ENCODE results near the gene OGN.

Gene OGN

DNA sequence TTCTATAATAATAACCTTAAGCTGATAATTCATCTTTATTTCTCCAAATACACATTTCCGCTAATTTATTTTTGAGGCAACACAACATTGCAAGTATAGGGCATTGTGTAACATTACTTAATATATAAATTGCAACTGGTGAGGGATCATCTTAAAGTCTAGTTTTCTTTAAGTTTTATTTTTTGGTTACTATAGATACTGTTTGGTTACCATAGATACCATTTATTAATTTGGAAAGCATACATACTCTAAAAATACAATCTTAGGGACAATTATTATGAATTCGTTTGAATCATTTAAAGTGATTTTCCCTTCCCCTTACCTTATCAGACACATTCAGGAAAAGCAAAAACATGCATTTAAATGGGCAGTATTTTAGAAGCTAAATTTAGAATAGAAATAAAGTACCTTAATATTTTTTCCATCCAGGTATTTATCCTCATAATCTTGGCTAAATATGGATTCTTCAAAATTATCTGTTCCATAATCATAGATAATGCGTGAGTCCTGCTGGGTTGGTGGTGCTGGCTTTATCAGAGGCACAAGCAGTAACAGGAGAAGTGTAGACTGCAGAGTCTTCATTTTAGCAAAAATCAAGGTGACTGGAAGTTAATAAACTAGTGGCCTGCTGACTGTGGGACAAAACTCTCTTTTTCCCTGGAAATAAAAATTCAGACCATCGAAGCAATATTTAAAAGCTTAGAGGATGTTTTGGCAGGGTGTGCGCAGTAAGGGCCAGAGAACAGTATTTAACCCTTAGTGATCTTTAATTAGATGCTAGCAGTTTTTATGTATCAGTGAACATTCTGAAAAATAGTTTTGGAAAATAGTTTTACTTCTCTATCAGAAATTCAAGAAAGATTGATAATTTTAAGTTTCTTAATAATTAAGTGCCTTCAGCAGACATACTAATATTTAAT lies 1.3 kb downstream of the OGN start:
- no peak for DNase-seq

GRCh38 chr9:92402360-92402759 lies 2.0 kb downstream of the OGN start:
- DNase-seq = no peak

DNA sequence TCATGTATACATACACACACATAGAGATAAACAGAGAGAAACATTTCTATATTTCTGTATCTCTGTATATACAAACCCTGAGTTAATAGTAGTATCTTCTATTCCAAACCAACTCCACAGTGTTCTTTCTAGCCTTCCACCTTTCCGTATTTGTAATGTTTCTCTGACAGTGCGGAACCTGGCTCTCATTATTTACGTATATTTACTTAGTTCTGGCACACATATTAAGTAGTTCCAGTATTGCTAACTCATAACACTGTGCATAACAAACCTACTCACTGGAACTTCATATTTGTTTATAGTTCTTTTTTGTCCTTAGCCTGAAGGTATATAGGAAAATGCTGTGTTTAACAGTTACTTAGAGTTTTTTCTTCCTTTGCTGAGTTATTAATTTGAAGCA lies 6.5 kb downstream of the OGN start:
- DNase-seq = no peak

DNA sequence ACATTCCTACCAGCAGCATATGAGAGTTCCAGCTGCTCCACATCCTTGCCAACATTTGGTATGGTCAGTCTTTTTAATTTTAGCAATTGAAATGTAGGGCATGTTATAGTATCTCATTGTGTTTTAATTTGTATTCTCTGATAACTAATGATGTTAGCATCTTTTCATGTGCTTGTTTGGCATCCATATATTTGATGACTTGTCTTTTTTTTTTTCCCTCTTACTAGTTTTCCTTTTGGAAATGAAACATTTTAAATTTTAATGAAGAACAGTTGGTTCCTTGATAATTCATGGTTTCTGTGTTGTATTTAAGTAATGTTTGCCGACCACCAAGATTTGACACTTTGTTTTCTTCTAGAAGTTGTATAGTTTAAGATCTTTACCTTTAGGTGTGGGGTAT lies 8.8 kb downstream of the OGN start:
- DNase-seq = no peak

DNA sequence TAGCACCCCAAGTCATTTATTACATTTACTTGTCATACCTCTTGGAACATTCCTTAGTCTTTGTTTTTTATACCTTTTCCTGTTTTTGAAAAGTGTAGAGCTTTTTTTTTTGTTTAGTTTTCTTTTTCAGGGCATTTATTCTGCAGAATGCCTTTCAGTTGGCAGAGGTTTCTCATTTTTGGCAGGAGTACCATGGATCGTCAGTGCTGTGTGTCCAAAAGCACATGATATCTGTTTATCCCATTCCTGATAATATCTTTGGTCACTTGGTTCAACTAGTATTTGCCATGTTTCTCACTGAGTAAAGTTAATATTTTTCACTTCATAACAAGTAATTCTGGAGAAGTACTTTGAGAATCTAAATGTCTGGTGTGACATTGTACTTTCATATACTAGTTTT lies 10.7 kb downstream of the OGN start:
- DNase-seq = no peak

DNA sequence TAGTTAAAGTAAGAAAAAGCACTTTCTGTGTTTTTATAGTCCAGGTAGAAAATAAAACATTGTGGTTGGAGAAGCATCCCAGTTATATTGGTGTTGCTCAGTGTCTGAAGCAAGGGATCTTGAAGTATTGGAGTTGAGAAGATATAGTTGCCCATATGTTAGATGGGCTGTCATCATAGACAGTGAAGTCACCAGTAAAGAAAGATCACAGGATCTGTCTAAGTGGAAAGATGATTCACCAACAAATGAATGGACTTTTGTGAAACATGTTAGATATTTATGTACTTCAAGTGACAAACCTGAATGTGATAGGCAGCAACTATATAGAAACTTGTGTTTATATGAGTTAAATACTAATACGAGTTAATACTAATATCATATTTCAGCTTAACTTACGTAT lies 11.7 kb downstream of the OGN start:
- DNase-seq = no peak

DNA sequence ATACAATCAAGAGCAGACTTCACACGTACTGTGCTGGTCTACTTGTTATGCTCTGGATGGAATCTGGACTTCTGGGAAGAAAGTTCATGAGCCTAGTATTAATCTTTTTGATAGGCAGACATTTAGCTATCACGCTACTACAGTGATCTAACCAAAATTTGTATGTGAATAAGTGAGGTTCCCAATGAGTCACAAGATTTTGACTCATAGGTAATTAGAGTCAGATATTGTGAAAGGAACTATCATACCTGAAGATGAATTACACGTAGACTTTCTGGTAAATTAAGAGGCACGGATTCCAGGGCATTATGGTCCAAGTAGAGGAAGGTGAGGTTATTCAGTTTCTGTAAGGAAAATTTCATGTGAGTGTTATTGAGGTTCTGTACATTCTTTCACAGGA lies 18.4 kb downstream of the OGN start:
- no peak for DNase-seq

DNA sequence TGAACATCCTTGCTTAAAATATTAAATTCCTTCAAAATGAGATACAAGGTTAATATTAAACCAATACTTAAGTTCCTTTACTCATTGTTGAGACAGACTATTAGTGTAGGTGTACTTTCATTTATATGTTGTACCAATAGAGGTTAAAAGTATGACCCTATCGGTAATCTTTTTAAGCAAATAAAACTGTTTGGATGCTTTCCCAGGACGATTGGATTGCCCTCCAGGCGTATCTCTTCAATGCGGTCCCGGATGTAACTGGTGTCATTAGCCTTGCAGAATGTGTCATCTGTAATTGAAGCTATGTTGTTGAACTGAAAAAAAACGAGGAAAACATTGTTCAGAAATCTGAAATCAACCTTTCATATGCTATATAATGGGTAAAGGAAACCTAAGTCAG lies 18.9 kb downstream of the OGN start:
- no peak for DNase-seq

GRCh38 chr9:92385001-92385400 lies 19.4 kb downstream of the OGN start:
- no peak for DNase-seq

- DNase-seq = no peak
Measured at GRCh38 chr9:92384375-92384774, 20.0 kb downstream of the OGN start.

DNA sequence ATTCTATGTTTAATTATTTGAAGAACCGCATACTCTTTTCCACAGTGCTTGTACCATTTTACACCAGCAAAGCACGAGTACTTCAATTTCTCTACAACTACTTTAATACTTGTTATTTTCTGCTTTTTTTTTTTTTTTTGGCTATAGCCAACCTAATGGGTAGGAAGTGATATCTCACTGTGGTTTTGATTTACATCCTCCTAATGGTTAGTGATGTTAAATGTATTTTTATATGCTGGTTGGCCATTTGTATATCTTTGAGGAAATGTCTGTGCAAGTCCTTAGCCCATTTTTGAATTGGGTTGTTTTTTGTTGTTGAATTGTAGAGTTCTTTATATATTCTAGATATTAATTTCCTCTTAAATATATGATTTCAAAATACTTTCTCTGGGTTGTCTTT lies 22.6 kb downstream of the OGN start:
- DNase-seq = no peak

GRCh38 chr9:92380603-92381002 lies 23.8 kb downstream of the OGN start:
- DNase-seq = no peak

DNA sequence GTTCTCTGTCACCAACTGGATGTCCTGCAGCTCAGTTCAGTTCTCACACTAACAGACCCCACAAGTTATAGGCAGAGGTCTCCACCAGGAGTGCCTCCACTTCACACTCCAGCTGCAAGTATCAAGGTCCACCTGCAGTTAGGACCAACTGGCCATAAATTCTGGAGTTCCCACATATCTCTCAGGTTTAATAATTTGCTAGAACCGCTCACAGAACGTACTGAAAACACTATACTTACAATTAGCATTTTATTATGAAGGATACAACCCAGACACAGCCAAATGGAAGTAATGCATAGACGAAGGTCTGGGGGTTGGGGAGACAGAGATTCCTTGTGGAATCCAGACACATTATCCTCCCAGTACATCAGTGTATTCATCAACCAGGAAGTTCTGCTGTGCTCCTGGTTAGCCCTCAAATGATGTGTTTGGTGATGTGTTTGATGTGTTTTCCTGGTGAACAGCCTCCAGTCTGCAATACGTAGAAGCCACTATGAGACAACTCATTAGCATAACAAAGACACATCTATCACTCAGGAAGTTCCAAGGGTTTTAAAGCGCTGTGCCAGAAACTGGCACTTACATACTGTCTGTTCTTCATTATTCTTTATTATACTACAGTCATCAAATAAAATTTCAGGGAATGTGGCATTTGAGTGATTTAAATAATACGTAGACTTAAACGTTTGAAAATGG lies 25.4 kb downstream of the OGN start:
- no peak for DNase-seq

DNA sequence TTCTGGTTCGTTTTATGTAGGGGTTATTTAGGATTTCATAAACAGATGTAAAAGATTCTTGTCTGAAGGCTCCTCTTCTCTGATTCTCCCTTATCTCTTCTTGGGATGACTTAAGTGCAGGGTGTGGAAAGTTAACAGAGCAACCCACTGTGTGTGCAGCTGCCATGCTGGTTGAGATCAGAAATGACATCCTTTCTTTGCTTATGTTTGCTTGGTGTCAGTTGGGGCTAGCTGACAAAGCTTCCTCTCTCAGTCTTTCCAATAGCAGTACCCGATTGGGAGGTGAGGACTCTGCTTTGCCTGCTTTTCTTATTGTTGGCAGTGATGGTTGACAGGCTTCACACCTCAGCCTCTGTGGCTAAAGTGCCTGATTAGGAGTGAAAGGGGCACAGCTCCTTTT lies 26.5 kb downstream of the OGN start:
- DNase-seq = no peak

DNA sequence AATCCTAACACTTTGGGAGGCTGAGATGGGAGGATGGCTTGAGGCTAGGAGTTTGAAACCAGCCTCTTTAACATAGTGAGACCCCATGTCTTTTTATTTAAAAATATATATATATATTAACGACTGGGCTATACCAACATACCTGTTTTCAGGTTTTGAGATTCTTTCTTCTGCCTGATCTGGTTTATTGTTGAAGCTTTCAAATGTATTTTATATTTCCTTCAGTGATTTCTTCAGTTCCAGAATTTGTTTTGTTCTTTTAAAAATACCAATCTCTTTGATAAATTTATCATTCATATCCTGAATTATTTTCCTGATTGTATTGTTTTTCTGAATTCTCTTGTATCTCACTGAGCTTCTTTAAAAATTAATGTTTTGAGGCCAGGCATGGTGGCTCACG lies 31.2 kb downstream of the OGN start:
- DNase-seq = no peak

DNA sequence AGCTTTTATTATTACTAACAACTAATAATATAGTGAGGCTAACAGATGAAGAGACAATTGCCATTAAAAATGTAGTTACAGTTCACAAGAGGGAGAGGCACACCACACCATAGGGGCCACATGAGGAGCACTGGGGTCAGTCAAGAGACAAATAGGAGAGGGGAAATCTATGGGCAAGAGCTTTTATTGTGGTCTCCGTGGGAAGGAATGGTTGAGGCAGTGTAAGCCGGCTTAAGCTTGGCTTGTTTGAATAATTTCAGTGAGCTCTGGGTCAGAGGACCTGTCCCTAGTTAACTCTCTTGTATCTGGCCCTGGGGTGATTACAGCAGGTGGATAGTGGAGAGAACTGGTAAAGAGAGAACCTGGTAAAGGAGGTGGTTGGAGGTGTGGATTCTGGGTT lies 35.3 kb downstream of the OGN start:
- no peak for DNase-seq

GRCh38 chr9:92360083-92360482 lies 44.3 kb downstream of the OGN start:
- DNase-seq = no peak

GRCh38 chr9:92359394-92359995 lies 44.9 kb downstream of the OGN start:
- DNase-seq = no peak

- DNase-seq = no peak
Measured at GRCh38 chr9:92353051-92353450, 51.3 kb downstream of the OGN start.

GRCh38 chr9:92350740-92351133 lies 53.6 kb downstream of the OGN start:
- no peak for DNase-seq

DNA sequence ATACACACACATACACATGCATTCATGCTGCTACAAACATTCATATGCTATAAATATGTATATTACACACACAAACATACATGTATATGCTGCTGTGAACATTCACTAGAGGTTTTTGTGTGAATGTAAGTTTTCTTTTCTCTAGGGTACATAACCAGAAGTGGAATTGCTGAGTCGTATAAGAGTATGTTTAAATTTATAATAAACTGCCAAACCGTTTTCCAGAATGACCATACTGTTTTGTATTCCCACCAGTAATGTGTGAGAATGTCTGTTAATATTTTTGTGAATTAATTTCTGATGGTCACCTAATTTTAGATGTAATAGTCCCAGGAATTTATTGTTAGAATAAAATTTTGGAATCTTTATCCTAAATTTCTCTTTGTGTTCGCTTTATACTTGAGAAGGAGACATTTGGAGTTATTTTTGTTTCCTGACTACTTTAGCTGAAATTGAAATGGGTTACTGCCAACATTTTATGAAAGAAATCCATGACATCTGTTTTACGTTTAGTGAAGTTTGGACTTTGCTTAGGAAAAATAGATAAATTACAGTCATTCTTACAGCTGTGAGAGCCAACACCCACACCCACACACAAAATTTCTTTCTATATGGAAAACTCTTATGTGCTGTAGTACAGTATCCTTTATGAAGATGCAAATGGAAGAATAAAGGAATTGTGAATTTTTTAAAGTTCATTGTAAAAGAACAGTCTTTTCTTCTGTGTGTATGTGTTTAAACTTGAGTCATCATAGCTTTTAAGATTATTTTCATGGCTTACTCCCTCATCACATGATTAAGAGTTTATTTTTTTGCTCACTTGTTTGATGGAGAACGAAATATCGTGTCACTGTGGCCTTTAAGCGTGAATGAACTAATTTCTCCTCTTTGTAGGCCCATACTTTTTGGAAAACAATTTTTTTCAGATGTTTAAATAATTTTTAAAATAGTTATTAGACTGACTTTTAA lies 54.3 kb downstream of the OGN start:
- no peak for DNase-seq

- DNase-seq = no peak
Measured at GRCh38 chr9:92345582-92345981, 58.8 kb downstream of the OGN start.

Data from NCI-H526 (cell line).